Measurements from ENCODE around the gene SLIT3.

The SLIT3 gene

GRCh38 chr5:169339869-169340268 is 38.9 kb upstream of the SLIT3 start:
- DNase-seq (ENCODE audit: low read depth) = no peak
- TF ChIP-seq CTCF (IDR thresholded peaks at IDR 0.05; ENCODE audit: insufficient read depth, low read depth, low read length, missing control alignments) = no peak
- H3K4me3 ChIP-seq (ENCODE audit: low read depth, low read length) = no peak overlapping the region

- DNase-seq (ENCODE audit: low read depth) = no peak
- no peak overlapping the region for H3K4me3 ChIP-seq (ENCODE audit: low read depth, low read length)
- no peak for TF ChIP-seq CTCF (IDR thresholded peaks at IDR 0.05; ENCODE audit: insufficient read depth, low read depth, low read length, missing control alignments)
These were observed 35.3 kb upstream of the SLIT3 start for GRCh38 chr5:169336242-169336641.

- no peak for DNase-seq (ENCODE audit: low read depth)
- no peak for TF ChIP-seq CTCF (IDR thresholded peaks at IDR 0.05; ENCODE audit: insufficient read depth, low read depth, low read length, missing control alignments)
- H3K4me3 ChIP-seq (ENCODE audit: low read depth, low read length) = no peak overlapping the region
These were observed 34.9 kb upstream of the SLIT3 start for GRCh38 chr5:169335806-169336205.

GRCh38 chr5:169333518-169333917 is 32.6 kb upstream of the SLIT3 start:
- no peak for TF ChIP-seq CTCF (IDR thresholded peaks at IDR 0.05; ENCODE audit: insufficient read depth, low read depth, low read length, missing control alignments)
- H3K4me3 ChIP-seq (ENCODE audit: low read depth, low read length) = no peak overlapping the region
- no peak for DNase-seq (ENCODE audit: low read depth)

GRCh38 chr5:169331292-169331852 is 30.4 kb upstream of the SLIT3 start:
- TF ChIP-seq CTCF (IDR thresholded peaks at IDR 0.05; ENCODE audit: insufficient read depth, low read depth, low read length, missing control alignments) = no peak
- DNase-seq (ENCODE audit: low read depth) = no peak
- no peak overlapping the region for H3K4me3 ChIP-seq (ENCODE audit: low read depth, low read length)

GRCh38 chr5:169328401-169328800 is 27.5 kb upstream of the SLIT3 start:
- no peak overlapping the region for H3K4me3 ChIP-seq (ENCODE audit: low read depth, low read length)
- TF ChIP-seq CTCF (IDR thresholded peaks at IDR 0.05; ENCODE audit: insufficient read depth, low read depth, low read length, missing control alignments) = no peak
- no peak for DNase-seq (ENCODE audit: low read depth)

GRCh38 chr5:169325273-169325672 is 24.3 kb upstream of the SLIT3 start:
- TF ChIP-seq CTCF (IDR thresholded peaks at IDR 0.05; ENCODE audit: insufficient read depth, low read depth, low read length, missing control alignments) = no peak
- DNase-seq (ENCODE audit: low read depth) = no peak
- no peak overlapping the region for H3K4me3 ChIP-seq (ENCODE audit: low read depth, low read length)

All from GM12865 (cell line).